Stimulated activated CD4-positive, alpha-beta T cell treated with anti-CD3 and anti-CD28 coated beads, Interleukin-4, amount 100 ng/mL, for 24 hours (primary cell): ENCODE data around the gene CD247.

Source experiments
- DNase-seq: peaks from one replicate; pipeline ENCODE4 v3.0.0-alpha.2; 2020

The CD247 gene

GRCh38 chr1:167487614-167488013, 30.7 kb downstream of the CD247 start:
- no peak for DNase-seq

GRCh38 chr1:167486090-167486824, 32.1 kb downstream of the CD247 start:
- DNase-seq, result no peak

GRCh38 chr1:167484726-167485502, 33.4 kb downstream of the CD247 start:
- no peak for DNase-seq

GRCh38 chr1:167483790-167484189, 34.5 kb downstream of the CD247 start:
- no peak for DNase-seq

- DNase-seq, result peak; percentile 49
Measured at GRCh38 chr1:167482184-167482583, 36.1 kb downstream of the CD247 start.

GRCh38 chr1:167479331-167479979, 38.9 kb downstream of the CD247 start:
- DNase-seq, result no peak

- DNase-seq, result no peak
Measured at GRCh38 chr1:167477986-167478385, 40.3 kb downstream of the CD247 start.

GRCh38 chr1:167476061-167476460, 42.3 kb downstream of the CD247 start:
- DNase-seq, result no peak

- DNase-seq, result peak; percentile 58
Measured at GRCh38 chr1:167474191-167474641, 44.1 kb downstream of the CD247 start.

GRCh38 chr1:167473761-167474160, 44.6 kb downstream of the CD247 start:
- no peak for DNase-seq

GRCh38 chr1:167472752-167473521, 45.4 kb downstream of the CD247 start:
- peak; percentile 63 for DNase-seq

- no peak for DNase-seq
Measured at GRCh38 chr1:167471568-167471967, 46.8 kb downstream of the CD247 start.

- DNase-seq, result no peak
Measured at GRCh38 chr1:167469280-167469965, 48.9 kb downstream of the CD247 start.

- no peak for DNase-seq
Measured at GRCh38 chr1:167467752-167468151, 50.6 kb downstream of the CD247 start.

GRCh38 chr1:167467126-167467710, 51.1 kb downstream of the CD247 start:
- DNase-seq, result no peak

- no peak for DNase-seq
Measured at GRCh38 chr1:167465743-167466142, 52.6 kb downstream of the CD247 start.

- no peak for DNase-seq
Measured at GRCh38 chr1:167465018-167465417, 53.3 kb downstream of the CD247 start.

- DNase-seq, result no peak
Measured at GRCh38 chr1:167463875-167464575, 54.3 kb downstream of the CD247 start.

- no peak for DNase-seq
Measured at GRCh38 chr1:167463080-167463479, 55.2 kb downstream of the CD247 start.

- no peak for DNase-seq
Measured at GRCh38 chr1:167462341-167462740, 56.0 kb downstream of the CD247 start.

- DNase-seq, result peak; percentile 64
Measured at GRCh38 chr1:167460836-167461235, 57.5 kb downstream of the CD247 start.
